HepG2 (cell line): Measurements from ENCODE around the gene OSCP1. TPM values are rescaled to one million over a fixed set of nuclear protein-coding genes. Genes with fewer than 3 reads are reported as not detected.

Source experiments
- ATAC-seq: fragments of 200-7000 bp; cut with Tn5 transposase; 3 replicates; pipeline ENCODE4 v1.9.1; 2020; ENCODE audit warnings: mild to moderate bottlenecking, moderate library complexity
- BruUV-seq: library from RNA; stranded (reverse); fragments of 400-500 nt; replicated peaks from 2 replicates; lab custom pipeline; 2021; lab: Mats Ljungman, UMichigan
- CTCF ChIA-PET: fragments of 300-600 bp; formaldehyde crosslinking; extraction: SDS; loops from one replicate; lab custom pipeline; 2021; ENCODE audit warnings: low total read pairs, inconsistent platforms, low intra/inter-chr PET ratio; lab: Yijun Ruan, JAX
- POLR2A ChIA-PET: fragments of 350-600 bp; sonication (Branson Sonifier 250); formaldehyde crosslinking; loops from one replicate; lab custom pipeline; 2020; ENCODE audit warnings: antibody characterized with exemption, inconsistent platforms; lab: Yijun Ruan, JAX
- DNase-seq: peaks from one replicate; pipeline ENCODE4 v3.0.0-alpha.2; 2015; ENCODE audit warnings: low spot score
- FAIRE-seq: peaks from 3 replicates; lab custom pipeline; 2011; peaks lifted over from hg19 to GRCh38; lab: Jason Lieb, UNC
- H2AFZ ChIP-seq: one replicate; pipeline ENCODE4 v1.6.1; 2011; ENCODE audit warnings: low read length, inconsistent platforms
- H3K27ac ChIP-seq: fragments of 300-600 bp; 3 replicates; pipeline ENCODE4 v1.8.0; 2011; ENCODE audit warnings: mixed run types, mild to moderate bottlenecking, mixed read lengths, low read length, inconsistent platforms; ENCODE audit not compliant: insufficient read depth; ENCODE audit errors: extremely low read length
- H3K27me3 ChIP-seq, 2 experiments: fragments of 200-600 bp in 1 of 2; 2 replicates in 1 of 2; 3 replicates in 1 of 2; pipeline versions ENCODE4 v1.6.0 to v1.8.0; 2011; ENCODE audit warnings: low read length in 2 of 2, mild to moderate bottlenecking in 2 of 2, moderate library complexity in 2 of 2, inconsistent platforms in 1 of 2; ENCODE audit not compliant: insufficient read depth in 2 of 2, control insufficient read depth in 1 of 2
- H3K36me3 ChIP-seq, 2 experiments: fragments of 200-600 bp in 1 of 2; replicated peaks in 1 of 2; 2 replicates in 1 of 2; 3 replicates in 1 of 2; pipeline versions ENCODE4 v1.5.1 to v1.8.0; 2011; ENCODE audit warnings: low read length in 2 of 2, inconsistent platforms in 1 of 2; ENCODE audit not compliant: insufficient read depth in 2 of 2, control insufficient read depth in 1 of 2
- H3K4me1 ChIP-seq: 2 replicates; pipeline ENCODE4 v1.5.1; 2012; ENCODE audit warnings: low read length, inconsistent platforms; ENCODE audit not compliant: insufficient read depth
- H3K4me2 ChIP-seq: 2 replicates; pipeline ENCODE4 v1.6.0; 2011; ENCODE audit warnings: low read depth, low read length, inconsistent platforms
- H3K4me3 ChIP-seq, 3 experiments: fragments of 200-600 bp in 1 of 3; sonication (generic), shearing (Covaris generic) in 1 of 3; replicated peaks in 1 of 3; 2 replicates each; pipeline ENCODE4 v1.5.1; 2011 to 2016; ENCODE audit warnings: low read length in 3 of 3, inconsistent platforms in 2 of 3, low read depth in 2 of 3, mild to moderate bottlenecking in 2 of 3, control low read depth in 1 of 3, mixed read lengths in 1 of 3; ENCODE audit not compliant: insufficient read depth in 1 of 3
- H3K79me2 ChIP-seq: one replicate; pipeline ENCODE4 v1.6.1; 2011; ENCODE audit warnings: low read length, inconsistent platforms; ENCODE audit not compliant: insufficient read depth
- H3K9ac ChIP-seq: 2 replicates; pipeline ENCODE4 v1.6.0; 2011; ENCODE audit warnings: mild to moderate bottlenecking, low read depth, low read length, inconsistent platforms; ENCODE audit not compliant: insufficient read depth
- H3K9me3 ChIP-seq: 2 replicates; pipeline ENCODE4 v1.5.1; 2012; ENCODE audit warnings: mild to moderate bottlenecking, low read length
- H4K20me1 ChIP-seq: 2 replicates; pipeline ENCODE4 v1.6.0; 2011; ENCODE audit warnings: inconsistent platforms, mild to moderate bottlenecking, low read length, moderate library complexity; ENCODE audit not compliant: insufficient read depth
- HIVEP1 ChIP-seq: sonication (generic); formaldehyde crosslinking; IDR thresholded peaks from 2 replicates; pipeline ENCODE4 v1.4.0; 2020; ENCODE audit warnings: mild to moderate bottlenecking, missing genetic modification reagents
- HNRNPH1 ChIP-seq: fragments of 200-400 bp; formaldehyde crosslinking; optimal IDR thresholded peaks from 2 replicates; pipeline ENCODE3; 2017; ENCODE audit warnings: mild to moderate bottlenecking, low read depth, low read length
- HOXA9 ChIP-seq: sonication (generic); formaldehyde crosslinking; IDR thresholded peaks from 2 replicates; pipeline ENCODE4 v1.8.1; 2022; ENCODE audit warnings: missing genetic modification reagents, mild to moderate bottlenecking, moderate library complexity, borderline replicate concordance
- PITX1 ChIP-seq: sonication (generic); formaldehyde crosslinking; IDR thresholded peaks from 2 replicates; pipeline ENCODE4 v1.5.1; 2020; ENCODE audit warnings: mild to moderate bottlenecking, missing genetic modification reagents
- RCOR2 ChIP-seq: IDR thresholded peaks from 2 replicates; pipeline ENCODE4 v1.6.1; 2016; ENCODE audit warnings: missing biosample characterization, missing genetic modification reagents
- ZNF430 ChIP-seq: sonication (generic); formaldehyde crosslinking; IDR thresholded peaks from 2 replicates; pipeline ENCODE4 v1.9.0; 2021; ENCODE audit warnings: mild to moderate bottlenecking, missing genetic modification reagents
- ZNF441 ChIP-seq: sonication (generic); formaldehyde crosslinking; IDR thresholded peaks from 2 replicates; pipeline ENCODE4 v1.7.0; 2021; ENCODE audit warnings: missing genetic modification reagents, borderline replicate concordance
- ZNF792 ChIP-seq: IDR thresholded peaks from 2 replicates; pipeline ENCODE4 v1.6.1; 2016
- WGBS: methylation state at CpG from one replicate; pipeline ENCODE4 v1.1.6; 2017; ENCODE audit warnings: low lambda C conversion rate; 5-methylcytosine and 5-hydroxymethylcytosine counted together
- in situ Hi-C: cut with HindIII; loops from 2 replicates; pipeline ENCODE4 v1.10.0; 2017; ENCODE audit warnings: low pct_unique_long_range_greater_than_20kb; ENCODE audit not compliant: extremely low pct_ligation_motif_present
- intact Hi-C: fragments of 100-400 bp; cut with micrococcal nuclease; formaldehyde crosslinking; loops from one replicate; pipeline ENCODE4 v1.10.0; 2022; ENCODE audit not compliant: unreplicated experiment
- polyA plus RNA-seq, 8 experiments: library from polyadenylated mRNA; depleted of rRNA in 3 of 8; stranded (reverse) in 7 of 8; unstranded in 1 of 8; fragments of >200 nt; fragmentation: Illumina TruSeq in 4 of 8; extraction: Trizol in 4 of 8; gene quantifications; 2 replicates each; pipeline versions ENCODE4 v1.2.1 to v1.2.3, GENCODE V29; 2011 to 2016; ENCODE audit warnings: low read depth in 4 of 8, missing spikeins in 1 of 8, mixed read lengths in 1 of 8; ENCODE audit not compliant: insufficient read depth in 1 of 8
- total RNA-seq, 5 experiments: library from RNA; depleted of rRNA; stranded (reverse); fragments of >200 nt; fragmentation: Illumina TruSeq; extraction: Trizol; gene quantifications; 2 replicates each; pipeline ENCODE4 v1.2.3, GENCODE V29; 2016; ENCODE audit warnings: low read depth in 1 of 5
- TF ChIP-seq, protein P1 (sequence below): sonication (generic); formaldehyde crosslinking; IDR thresholded peaks from 2 replicates; pipeline ENCODE4 v1.5.0; 2020; ENCODE audit warnings: mild to moderate bottlenecking, missing genetic modification reagents
- TF ChIP-seq, protein P2 (sequence below): fragments of 450-650 bp; IDR thresholded peaks from 2 replicates; pipeline ENCODE4 v1.6.1; 2017
- TF ChIP-seq, protein P3 (sequence below): sonication (generic); formaldehyde crosslinking; conservative IDR thresholded peaks from 2 replicates; pipeline ENCODE4 v1.8.1; 2023; ENCODE audit warnings: missing genetic modification reagents
- TF ChIP-seq, protein P4 (sequence below): IDR thresholded peaks from 2 replicates; pipeline ENCODE4 v1.6.1; 2016; ENCODE audit warnings: mild to moderate bottlenecking, missing biosample characterization, missing genetic modification reagents
- TF ChIP-seq, protein P5 (sequence below): sonication (generic); formaldehyde crosslinking; IDR thresholded peaks from 2 replicates; pipeline ENCODE4 v1.8.1; 2023; ENCODE audit warnings: mild to moderate bottlenecking, missing genetic modification reagents
- TF ChIP-seq, protein P6 (sequence below): sonication (generic); formaldehyde crosslinking; IDR thresholded peaks from 2 replicates; pipeline ENCODE4 v1.5.0; 2020; ENCODE audit warnings: missing genetic modification reagents, mild to moderate bottlenecking, borderline replicate concordance

Gene OSCP1
- total and polyA plus RNA-seq, 2 of the 13 experiments (the other 11 are each of a cell fraction or from before 2014, with no cell fraction given): 0.60 to 0.84 TPM

DNA sequence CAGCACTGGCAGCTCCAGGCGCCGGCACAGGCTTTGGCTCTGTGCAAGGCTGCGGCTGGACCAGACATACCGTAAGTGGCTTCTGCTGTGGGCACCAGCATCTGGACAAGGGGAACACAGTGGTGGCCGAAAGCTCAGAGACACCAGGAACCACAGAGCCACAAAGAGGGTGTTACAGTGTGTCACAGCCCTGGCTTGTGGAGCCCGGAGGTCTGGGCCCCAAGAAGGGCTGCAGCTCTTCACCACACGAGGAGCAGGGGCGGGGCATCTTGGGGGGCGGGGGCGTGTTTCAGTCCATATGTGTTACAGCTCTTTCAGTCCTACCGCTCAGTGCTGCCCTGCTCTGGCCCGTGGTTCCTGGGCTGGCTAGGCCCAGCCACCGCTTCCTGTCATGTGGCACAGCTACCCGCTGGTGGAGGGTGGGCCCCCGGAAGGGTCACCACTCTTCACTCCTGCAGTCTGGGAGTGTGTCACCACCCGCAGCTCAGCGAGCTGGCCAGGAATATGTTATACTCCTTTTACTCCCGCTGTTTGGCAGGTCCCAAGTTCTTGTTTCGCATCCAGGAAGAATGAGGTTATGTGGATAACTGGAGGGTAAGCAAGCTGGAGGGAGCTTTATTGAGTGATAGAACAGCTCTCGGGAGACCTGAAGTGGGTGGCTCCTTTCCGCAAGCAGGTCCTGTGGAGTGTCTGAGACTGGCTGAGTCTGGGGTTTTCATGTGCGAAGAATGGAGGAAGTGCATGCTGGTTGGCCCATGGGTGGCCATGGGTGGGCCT, 49.2 kb downstream of the OSCP1 start (continued):
- TF ChIP-seq HOXA9 (CRISPR knock-in tag) (peak; percentile 45; the same call in 1 of the 2 replicates), ZNF792 (CRISPR knock-in tag) (no peak), RCOR2 (0 out of 2 replicates have a peak, but pooled peaks have one; percentile 23)

DNA sequence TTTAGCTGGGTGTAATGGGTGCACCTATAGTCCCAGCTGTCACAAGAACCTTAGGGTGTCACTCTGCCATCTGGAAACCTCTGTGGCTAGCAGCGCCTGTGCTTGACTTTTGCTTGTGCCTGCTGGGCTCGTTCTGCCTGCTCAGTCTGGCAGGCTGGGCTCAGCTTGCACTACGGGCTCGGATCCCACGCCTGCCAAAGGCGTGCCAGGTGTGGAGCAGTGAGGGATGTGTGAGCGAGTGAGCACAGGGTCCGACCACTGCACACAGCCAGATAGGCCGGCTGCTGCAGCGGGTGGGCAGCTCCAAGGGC, 49.8 kb downstream of the OSCP1 start:
- peak overlapping the region; percentile 87 for H3K27ac ChIP-seq
- H2AFZ ChIP-seq: no peak overlapping the region
- H3K27me3 ChIP-seq: no peaks in the 10 kb centered on the region; a peak in 1 of 5 replicates
- DNase-seq: no peak
- intact Hi-C loops: no loop called here
- CTCF ChIA-PET: no interaction called here
- POLR2A ChIA-PET: interaction anchor here (0.7 to 8.5 kb wide), 34 partner anchors 9 to 1408 kb away, joined by 3 to 391 read pairs (median 5); partner anchors contain the start of genes AGO3, CSF3R, EVA1B and MRPS15
- no peaks in the 10 kb centered on the region for H4K20me1 ChIP-seq
- H3K9me3 ChIP-seq: no peaks in the 10 kb centered on the region
- no peak for FAIRE-seq
- peak overlapping the region; percentile 85 for H3K9ac ChIP-seq
- no TSS peak for BruUV-seq
- in situ Hi-C loops: no loop called here
- 0% methylated on average over 2 of the region's 10 CpGs for WGBS
- H3K4me3 ChIP-seq: peak overlapping the region; percentile 72 to 89 (median 77); a peak in 5 of 6 replicates
- ATAC-seq: peak; percentile 25
- peaks cover 15% of the 10 kb centered on the region for H3K79me2 ChIP-seq
- no peaks in the 10 kb centered on the region for H3K36me3 ChIP-seq
- peaks cover 41% of the 10 kb centered on the region for H3K4me1 ChIP-seq
- H3K4me2 ChIP-seq: peak overlapping the region; percentile 91
- 0 out of 2 replicates have a peak, but pooled peaks have one; percentile 1 for TF ChIP-seq HIVEP1
- TF ChIP-seq, protein P1, sequence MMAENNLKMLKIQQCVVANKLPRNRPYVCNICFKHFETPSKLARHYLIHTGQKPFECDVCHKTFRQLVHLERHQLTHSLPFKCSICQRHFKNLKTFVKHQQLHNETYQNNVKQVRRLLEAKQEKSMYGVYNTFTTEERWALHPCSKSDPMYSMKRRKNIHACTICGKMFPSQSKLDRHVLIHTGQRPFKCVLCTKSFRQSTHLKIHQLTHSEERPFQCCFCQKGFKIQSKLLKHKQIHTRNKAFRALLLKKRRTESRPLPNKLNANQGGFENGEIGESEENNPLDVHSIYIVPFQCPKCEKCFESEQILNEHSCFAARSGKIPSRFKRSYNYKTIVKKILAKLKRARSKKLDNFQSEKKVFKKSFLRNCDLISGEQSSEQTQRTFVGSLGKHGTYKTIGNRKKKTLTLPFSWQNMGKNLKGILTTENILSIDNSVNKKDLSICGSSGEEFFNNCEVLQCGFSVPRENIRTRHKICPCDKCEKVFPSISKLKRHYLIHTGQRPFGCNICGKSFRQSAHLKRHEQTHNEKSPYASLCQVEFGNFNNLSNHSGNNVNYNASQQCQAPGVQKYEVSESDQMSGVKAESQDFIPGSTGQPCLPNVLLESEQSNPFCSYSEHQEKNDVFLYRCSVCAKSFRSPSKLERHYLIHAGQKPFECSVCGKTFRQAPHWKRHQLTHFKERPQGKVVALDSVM: peak; percentile 70
- TF ChIP-seq, protein P2, sequence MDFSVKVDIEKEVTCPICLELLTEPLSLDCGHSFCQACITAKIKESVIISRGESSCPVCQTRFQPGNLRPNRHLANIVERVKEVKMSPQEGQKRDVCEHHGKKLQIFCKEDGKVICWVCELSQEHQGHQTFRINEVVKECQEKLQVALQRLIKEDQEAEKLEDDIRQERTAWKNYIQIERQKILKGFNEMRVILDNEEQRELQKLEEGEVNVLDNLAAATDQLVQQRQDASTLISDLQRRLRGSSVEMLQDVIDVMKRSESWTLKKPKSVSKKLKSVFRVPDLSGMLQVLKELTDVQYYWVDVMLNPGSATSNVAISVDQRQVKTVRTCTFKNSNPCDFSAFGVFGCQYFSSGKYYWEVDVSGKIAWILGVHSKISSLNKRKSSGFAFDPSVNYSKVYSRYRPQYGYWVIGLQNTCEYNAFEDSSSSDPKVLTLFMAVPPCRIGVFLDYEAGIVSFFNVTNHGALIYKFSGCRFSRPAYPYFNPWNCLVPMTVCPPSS: no peak
- TF ChIP-seq, protein P3, sequence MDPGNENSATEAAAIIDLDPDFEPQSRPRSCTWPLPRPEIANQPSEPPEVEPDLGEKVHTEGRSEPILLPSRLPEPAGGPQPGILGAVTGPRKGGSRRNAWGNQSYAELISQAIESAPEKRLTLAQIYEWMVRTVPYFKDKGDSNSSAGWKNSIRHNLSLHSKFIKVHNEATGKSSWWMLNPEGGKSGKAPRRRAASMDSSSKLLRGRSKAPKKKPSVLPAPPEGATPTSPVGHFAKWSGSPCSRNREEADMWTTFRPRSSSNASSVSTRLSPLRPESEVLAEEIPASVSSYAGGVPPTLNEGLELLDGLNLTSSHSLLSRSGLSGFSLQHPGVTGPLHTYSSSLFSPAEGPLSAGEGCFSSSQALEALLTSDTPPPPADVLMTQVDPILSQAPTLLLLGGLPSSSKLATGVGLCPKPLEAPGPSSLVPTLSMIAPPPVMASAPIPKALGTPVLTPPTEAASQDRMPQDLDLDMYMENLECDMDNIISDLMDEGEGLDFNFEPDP (CRISPR knock-in tag): 0 out of 2 replicates have a peak, but pooled peaks have one; percentile 83
- 0 out of 2 replicates have a peak, but pooled peaks have one; percentile 8 for TF ChIP-seq PITX1 (CRISPR knock-in tag)
- TF ChIP-seq, protein P4, sequence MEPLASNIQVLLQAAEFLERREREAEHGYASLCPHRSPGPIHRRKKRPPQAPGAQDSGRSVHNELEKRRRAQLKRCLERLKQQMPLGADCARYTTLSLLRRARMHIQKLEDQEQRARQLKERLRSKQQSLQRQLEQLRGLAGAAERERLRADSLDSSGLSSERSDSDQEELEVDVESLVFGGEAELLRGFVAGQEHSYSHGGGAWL: 0 out of 2 replicates have a peak, but pooled peaks have one; percentile 10
- TF ChIP-seq, protein P5, sequence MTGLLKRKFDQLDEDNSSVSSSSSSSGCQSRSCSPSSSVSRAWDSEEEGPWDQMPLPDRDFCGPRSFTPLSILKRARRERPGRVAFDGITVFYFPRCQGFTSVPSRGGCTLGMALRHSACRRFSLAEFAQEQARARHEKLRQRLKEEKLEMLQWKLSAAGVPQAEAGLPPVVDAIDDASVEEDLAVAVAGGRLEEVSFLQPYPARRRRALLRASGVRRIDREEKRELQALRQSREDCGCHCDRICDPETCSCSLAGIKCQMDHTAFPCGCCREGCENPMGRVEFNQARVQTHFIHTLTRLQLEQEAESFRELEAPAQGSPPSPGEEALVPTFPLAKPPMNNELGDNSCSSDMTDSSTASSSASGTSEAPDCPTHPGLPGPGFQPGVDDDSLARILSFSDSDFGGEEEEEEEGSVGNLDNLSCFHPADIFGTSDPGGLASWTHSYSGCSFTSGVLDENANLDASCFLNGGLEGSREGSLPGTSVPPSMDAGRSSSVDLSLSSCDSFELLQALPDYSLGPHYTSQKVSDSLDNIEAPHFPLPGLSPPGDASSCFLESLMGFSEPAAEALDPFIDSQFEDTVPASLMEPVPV (CRISPR knock-in tag): 0 out of 2 replicates have a peak, but pooled peaks have one; percentile 11
- no peak for TF ChIP-seq ZNF430 (CRISPR knock-in tag)
- TF ChIP-seq HNRNPH1: no peak
- TF ChIP-seq, protein P6, sequence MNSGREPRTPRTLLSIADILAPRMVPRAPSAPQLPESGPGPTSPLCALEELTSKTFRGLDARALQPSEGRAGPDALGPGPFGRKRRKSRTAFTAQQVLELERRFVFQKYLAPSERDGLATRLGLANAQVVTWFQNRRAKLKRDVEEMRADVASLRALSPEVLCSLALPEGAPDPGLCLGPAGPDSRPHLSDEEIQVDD (CRISPR knock-in tag): 0 out of 2 replicates have a peak, but pooled peaks have one; percentile 20
- peak; percentile 16; the same call in 1 of the 2 replicates for TF ChIP-seq ZNF441
